Astrocyte (in vitro differentiated cells and primary cell): Measurements from ENCODE around the gene RHOB. TPM values are rescaled to one million over a fixed set of nuclear protein-coding genes. Genes with fewer than 3 reads are reported as not detected.
A peak's percentile ranks its signal among the peaks of the same experiment; 100 is the strongest.
"Not testable (repeated sequence)": the region's sequence is repeated elsewhere in the genome, so short reads cannot be mapped to it uniquely, and the experiment has no call there.

Experiments used
- DNase-seq: peaks from one replicate; pipeline ENCODE4 v3.0.0-alpha.2; 2010; ENCODE audit warnings: low read depth
- FAIRE-seq: peaks from 2 replicates; lab custom pipeline; 2011; peaks lifted over from hg19 to GRCh38; lab: Jason Lieb, UNC
- H2AFZ ChIP-seq: 2 replicates; pipeline ENCODE4 v1.6.0; 2012; ENCODE audit warnings: low read depth, low read length, inconsistent platforms
- H3K27ac ChIP-seq: 2 replicates; pipeline ENCODE4 v1.5.1; 2011; ENCODE audit warnings: low read depth, low read length, inconsistent platforms
- H3K27me3 ChIP-seq: 2 replicates; pipeline ENCODE4 v1.6.0; 2011; ENCODE audit warnings: low read length, inconsistent platforms; ENCODE audit not compliant: insufficient read depth
- H3K36me3 ChIP-seq: 2 replicates; pipeline ENCODE4 v1.5.1; 2011; ENCODE audit warnings: low read length, inconsistent platforms; ENCODE audit not compliant: insufficient read depth
- H3K4me1 ChIP-seq: 2 replicates; pipeline ENCODE4 v1.5.1; 2011; ENCODE audit warnings: low read length, inconsistent platforms; ENCODE audit not compliant: insufficient read depth
- H3K4me2 ChIP-seq: 2 replicates; pipeline ENCODE4 v1.6.0; 2012; ENCODE audit warnings: low read length, inconsistent platforms
- H3K4me3 ChIP-seq: 2 replicates; pipeline ENCODE4 v1.5.1; 2011; ENCODE audit warnings: low read depth, mild to moderate bottlenecking, low read length, inconsistent platforms; ENCODE audit not compliant: insufficient read depth
- H3K79me2 ChIP-seq: 2 replicates; pipeline ENCODE4 v1.6.0; 2012; ENCODE audit warnings: mild to moderate bottlenecking, low read length, inconsistent platforms; ENCODE audit not compliant: insufficient read depth
- H3K9ac ChIP-seq: 2 replicates; pipeline ENCODE4 v1.6.0; 2012; ENCODE audit warnings: mild to moderate bottlenecking, low read length, inconsistent platforms
- H3K9me3 ChIP-seq: 2 replicates; pipeline ENCODE4 v1.5.1; 2012; ENCODE audit warnings: low read depth, mild to moderate bottlenecking, low read length, inconsistent platforms; ENCODE audit not compliant: insufficient read depth
- H4K20me1 ChIP-seq: 2 replicates; pipeline ENCODE4 v1.6.0; 2012; ENCODE audit warnings: low read length, inconsistent platforms; ENCODE audit not compliant: insufficient read depth
- H3K27ac Mint-ChIP-seq: one replicate; pipeline ENCODE4 v1.8.0; 2021; ENCODE audit warnings: mild to moderate bottlenecking, mixed read lengths; ENCODE audit not compliant: unreplicated experiment
- H3K27me3 Mint-ChIP-seq: one replicate; pipeline ENCODE4 v1.8.0; 2021; ENCODE audit warnings: low read depth, mixed read lengths; ENCODE audit not compliant: unreplicated experiment
- H3K36me3 Mint-ChIP-seq: one replicate; pipeline ENCODE4 v1.8.0; 2021; ENCODE audit warnings: low read depth, mixed read lengths; ENCODE audit not compliant: unreplicated experiment
- H3K4me1 Mint-ChIP-seq: one replicate; pipeline ENCODE4 v1.8.0; 2021; ENCODE audit warnings: low read depth, mixed read lengths; ENCODE audit not compliant: unreplicated experiment
- H3K4me3 Mint-ChIP-seq: one replicate; pipeline ENCODE4 v1.8.0; 2021; ENCODE audit warnings: mild to moderate bottlenecking, moderate library complexity, mixed read lengths; ENCODE audit not compliant: unreplicated experiment
- H3K9me3 Mint-ChIP-seq: one replicate; pipeline ENCODE4 v1.8.0; 2021; ENCODE audit warnings: mild to moderate bottlenecking, mixed read lengths; ENCODE audit not compliant: unreplicated experiment
- EZH2 ChIP-seq: IDR thresholded peaks from 2 replicates; pipeline ENCODE4 v1.6.1; 2012; ENCODE audit warnings: mild to moderate bottlenecking, low read length, inconsistent platforms; ENCODE audit not compliant: insufficient read depth
- total RNA-seq: library from RNA; stranded (reverse); gene quantifications from 2 replicates; pipeline ENCODE4 v1.2.1, GENCODE V29; 2021
- TF ChIP-seq, protein P1 (sequence below): IDR thresholded peaks from 2 replicates; pipeline ENCODE4 v1.5.1; 2011; ENCODE audit warnings: low read depth, mild to moderate bottlenecking, inconsistent platforms, low read length, moderate library complexity; ENCODE audit not compliant: insufficient read depth

RHOB gene
- total RNA-seq, 1 donor from 2014 or later: 161 TPM

DNA sequence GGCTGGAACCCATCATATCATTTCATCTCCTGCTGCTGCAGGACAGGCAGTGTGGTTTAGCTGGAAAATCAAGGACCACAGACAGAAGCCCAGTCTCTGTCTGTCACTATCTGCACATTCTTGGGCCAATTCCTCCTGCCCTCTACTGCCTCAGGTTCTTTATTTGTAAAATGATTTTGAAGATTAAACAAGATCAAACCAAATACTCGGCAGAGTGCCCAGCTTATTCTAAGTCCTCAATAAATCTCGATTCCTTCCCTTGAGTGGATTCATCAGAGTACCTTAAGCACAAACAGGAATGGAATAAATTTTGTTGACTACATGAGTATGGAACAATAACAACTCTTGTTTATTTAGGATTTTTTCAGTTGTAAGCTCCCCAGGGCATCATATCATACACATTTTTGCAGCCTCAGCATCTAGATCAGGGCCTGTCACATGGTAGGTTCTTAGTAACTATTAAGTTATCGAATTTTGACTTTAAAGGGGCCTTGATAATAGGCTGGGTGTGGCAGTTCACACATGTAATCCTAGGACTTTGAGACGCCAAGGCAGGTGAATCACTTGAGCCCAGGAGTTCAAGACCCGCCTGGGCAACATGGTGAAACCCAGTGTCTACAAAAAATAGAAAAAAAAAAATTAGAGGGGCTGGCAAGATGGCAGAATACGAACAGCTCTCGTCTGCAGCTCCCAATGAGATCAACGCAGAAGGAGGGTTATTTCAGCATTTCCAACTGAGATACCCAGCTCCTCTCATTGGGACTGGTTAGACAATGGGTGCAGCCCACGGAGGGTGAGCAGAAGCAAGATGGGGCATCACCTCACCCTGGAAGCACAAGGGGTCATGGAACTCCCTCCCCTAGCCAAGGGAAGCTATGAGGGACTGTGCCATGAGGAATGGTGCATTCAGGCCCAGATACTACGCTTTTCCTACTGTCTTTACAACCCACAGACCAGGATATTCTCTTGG, 11.1 kb downstream of the RHOB start:
- Histone ChIP-seq H4K20me1 (no peaks in the 10 kb centered on the region), H2AFZ (no peak overlapping the region), H3K4me3 (no peak overlapping the region), H3K79me2 (no peaks in the 10 kb centered on the region), H3K27me3 (no peaks in the 10 kb centered on the region), H3K36me3 (no peaks in the 10 kb centered on the region), H3K27ac (no peak overlapping the region), H3K4me2 (no peak overlapping the region), H3K4me1 (peaks cover 4% of the 10 kb centered on the region), H3K9ac (no peak overlapping the region), H3K9me3 (no peaks in the 10 kb centered on the region)
- Mint-ChIP-seq H3K9me3 (peaks cover 11% of the 10 kb centered on the region), H3K4me1 (peaks cover 12% of the 10 kb centered on the region), H3K36me3 (peaks cover 1% of the 10 kb centered on the region), H3K27ac (no peak overlapping the region), H3K4me3 (no peak overlapping the region), H3K27me3 (no peaks in the 10 kb centered on the region)
- TF ChIP-seq, protein P1, sequence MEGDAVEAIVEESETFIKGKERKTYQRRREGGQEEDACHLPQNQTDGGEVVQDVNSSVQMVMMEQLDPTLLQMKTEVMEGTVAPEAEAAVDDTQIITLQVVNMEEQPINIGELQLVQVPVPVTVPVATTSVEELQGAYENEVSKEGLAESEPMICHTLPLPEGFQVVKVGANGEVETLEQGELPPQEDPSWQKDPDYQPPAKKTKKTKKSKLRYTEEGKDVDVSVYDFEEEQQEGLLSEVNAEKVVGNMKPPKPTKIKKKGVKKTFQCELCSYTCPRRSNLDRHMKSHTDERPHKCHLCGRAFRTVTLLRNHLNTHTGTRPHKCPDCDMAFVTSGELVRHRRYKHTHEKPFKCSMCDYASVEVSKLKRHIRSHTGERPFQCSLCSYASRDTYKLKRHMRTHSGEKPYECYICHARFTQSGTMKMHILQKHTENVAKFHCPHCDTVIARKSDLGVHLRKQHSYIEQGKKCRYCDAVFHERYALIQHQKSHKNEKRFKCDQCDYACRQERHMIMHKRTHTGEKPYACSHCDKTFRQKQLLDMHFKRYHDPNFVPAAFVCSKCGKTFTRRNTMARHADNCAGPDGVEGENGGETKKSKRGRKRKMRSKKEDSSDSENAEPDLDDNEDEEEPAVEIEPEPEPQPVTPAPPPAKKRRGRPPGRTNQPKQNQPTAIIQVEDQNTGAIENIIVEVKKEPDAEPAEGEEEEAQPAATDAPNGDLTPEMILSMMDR: no peak
- TF ChIP-seq EZH2: no peak
- FAIRE-seq: no peak
- DNase-seq: no peak

DNA sequence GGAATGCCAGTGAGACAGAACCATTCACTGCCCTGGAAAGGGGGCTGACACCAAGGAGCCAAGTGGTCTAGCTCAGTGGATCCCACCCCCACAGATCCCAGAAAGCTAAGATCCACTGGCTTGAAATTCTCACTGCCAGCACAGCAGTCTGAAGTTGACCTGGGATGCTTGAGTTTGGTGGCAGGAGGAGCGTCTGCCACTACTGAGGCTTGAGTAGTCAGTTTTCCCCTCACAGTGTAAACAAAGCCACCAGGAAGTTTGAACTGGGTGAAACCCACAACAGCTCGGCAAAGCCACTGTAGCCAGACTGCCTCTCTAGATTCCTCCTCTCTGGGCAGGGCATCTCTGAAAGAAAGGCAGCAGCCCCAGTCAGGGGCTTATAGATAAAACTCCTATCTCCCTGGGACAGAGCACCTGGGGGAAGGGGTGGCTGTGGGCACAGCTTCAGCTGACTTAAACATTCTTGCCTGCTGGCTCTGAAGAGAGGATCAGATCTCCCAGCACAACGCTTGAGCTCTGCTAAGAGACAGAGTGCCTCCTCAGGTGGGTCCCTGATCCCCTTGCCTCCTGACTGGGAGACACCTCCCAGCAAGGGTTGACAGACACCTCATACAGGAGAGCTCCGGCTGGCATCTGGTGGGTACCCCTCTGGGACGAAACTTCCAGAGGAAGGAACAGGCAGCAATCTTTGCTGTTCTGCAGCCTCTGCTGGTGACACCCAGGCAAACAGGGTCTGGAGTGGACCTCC, 12.0 kb downstream of the RHOB start:
- peaks cover 12% of the 10 kb centered on the region for H3K4me1 Mint-ChIP-seq
- not testable (repeated sequence) for H3K27me3 ChIP-seq, H2AFZ ChIP-seq, H3K4me3 Mint-ChIP-seq, DNase-seq, H3K9ac ChIP-seq, H3K4me1 ChIP-seq, H3K9me3 ChIP-seq, H4K20me1 ChIP-seq, H3K79me2 ChIP-seq, H3K36me3 Mint-ChIP-seq, H3K27ac Mint-ChIP-seq, H3K36me3 ChIP-seq, H3K27me3 Mint-ChIP-seq, H3K27ac ChIP-seq, H3K4me2 ChIP-seq, FAIRE-seq, H3K4me3 ChIP-seq
- H3K9me3 Mint-ChIP-seq: peaks cover 13% of the 10 kb centered on the region

DNA sequence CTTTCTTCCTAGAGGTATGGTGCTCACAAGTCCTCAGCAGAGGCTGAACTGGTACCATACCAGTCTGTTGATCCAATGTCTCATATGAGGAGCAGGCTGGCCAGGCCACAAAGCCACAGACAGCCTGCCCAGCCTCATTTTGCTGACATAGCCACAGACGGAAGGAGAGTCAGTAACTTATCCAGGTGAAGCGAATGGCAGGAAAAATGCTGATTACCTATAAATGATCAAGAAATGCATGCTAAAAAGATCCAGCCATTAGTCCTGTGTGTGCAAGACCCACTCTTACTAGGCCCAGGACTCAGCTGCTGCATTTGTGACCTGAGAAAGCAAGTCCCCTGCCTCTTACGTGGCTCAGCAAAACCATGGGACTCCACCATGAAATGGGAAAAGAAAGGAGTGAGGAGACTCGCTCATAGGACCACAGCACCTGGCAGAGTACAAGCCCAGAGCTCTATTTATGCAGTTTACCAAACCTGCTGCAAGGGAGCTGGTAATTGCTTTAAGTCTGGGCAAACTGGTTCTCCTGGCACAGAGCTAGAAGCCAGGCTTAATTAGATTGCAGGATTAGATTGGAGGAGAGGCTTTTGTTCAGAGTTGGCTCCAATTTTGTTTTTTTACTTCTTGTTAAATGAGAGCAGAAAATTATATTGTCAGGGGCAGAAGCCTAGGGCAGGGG, 19.0 kb downstream of the RHOB start:
- Mint-ChIP-seq H3K4me1 (peaks cover 3% of the 10 kb centered on the region), H3K9me3 (peaks cover 15% of the 10 kb centered on the region), H3K4me3 (no peak overlapping the region), H3K27ac (peak overlapping the region; percentile 17), H3K36me3 (peaks cover 4% of the 10 kb centered on the region), H3K27me3 (peaks cover 9% of the 10 kb centered on the region)
- H3K4me2 ChIP-seq: no peak overlapping the region
- TF ChIP-seq EZH2: no peak
- TF ChIP-seq, protein P1: no peak
- DNase-seq (no peak), FAIRE-seq (no peak)
- H3K27me3 ChIP-seq: no peaks in the 10 kb centered on the region
- no peaks in the 10 kb centered on the region for H3K9me3 ChIP-seq
- peaks cover 7% of the 10 kb centered on the region for H3K4me1 ChIP-seq
- H3K9ac ChIP-seq: no peak overlapping the region
- H3K4me3 ChIP-seq: no peak overlapping the region
- no peaks in the 10 kb centered on the region for H3K79me2 ChIP-seq
- H2AFZ ChIP-seq: no peak overlapping the region
- no peak overlapping the region for H3K27ac ChIP-seq
- no peaks in the 10 kb centered on the region for H4K20me1 ChIP-seq
- H3K36me3 ChIP-seq: no peaks in the 10 kb centered on the region
